ENCODE results near the gene HDC.

HDC gene

GRCh38 chr15:50218691-50219090 is 46.8 kb downstream of the HDC start:
- FAIRE-seq (no peak), DNase-seq (ENCODE audit: insufficient read length, low spot score) (no peak)
- TF ChIP-seq PAX5 (IDR thresholded peaks at IDR 0.05; ENCODE audit: insufficient read depth, low read length, severe bottlenecking): no peak
- no peak for TF ChIP-seq TAF1 (IDR thresholded peaks at IDR 0.05; ENCODE audit: low read depth, low read length)
- TF ChIP-seq POLR2A (IDR thresholded peaks at IDR 0.05; ENCODE audit: low read depth, low read length): no peak
- no peak for TF ChIP-seq POU2F2 (IDR thresholded peaks at IDR 0.05; ENCODE audit: low read depth, low read length)
- no peak for TF ChIP-seq SPI1 (IDR thresholded peaks at IDR 0.05; ENCODE audit: low read depth, low read length)
- no peak for TF ChIP-seq POLR2AphosphoS5 (IDR thresholded peaks at IDR 0.05; ENCODE audit: low read depth, low read length)

- no peak for TF ChIP-seq POU2F2 (IDR thresholded peaks at IDR 0.05; ENCODE audit: low read depth, low read length)
- no peak for TF ChIP-seq PAX5 (IDR thresholded peaks at IDR 0.05; ENCODE audit: insufficient read depth, low read length, severe bottlenecking)
- no peak for TF ChIP-seq POLR2A (IDR thresholded peaks at IDR 0.05; ENCODE audit: low read depth, low read length)
- TF ChIP-seq TAF1 (IDR thresholded peaks at IDR 0.05; ENCODE audit: low read depth, low read length): no peak
- DNase-seq (ENCODE audit: insufficient read length, low spot score) (no peak), FAIRE-seq (no peak)
Measured at GRCh38 chr15:50218291-50218690, 47.2 kb downstream of the HDC start.

- no peak for DNase-seq (ENCODE audit: insufficient read length, low spot score)
- no peak for TF ChIP-seq POLR2AphosphoS5 (IDR thresholded peaks at IDR 0.05; ENCODE audit: low read depth, low read length)
- no peak for TF ChIP-seq SPI1 (IDR thresholded peaks at IDR 0.05; ENCODE audit: low read depth, low read length)
- FAIRE-seq: no peak
Measured at GRCh38 chr15:50210462-50211157, 54.9 kb downstream of the HDC start.

- no peak for DNase-seq (ENCODE audit: insufficient read length, low spot score)
- no peak for TF ChIP-seq SPI1 (IDR thresholded peaks at IDR 0.05; ENCODE audit: low read depth, low read length)
- TF ChIP-seq POLR2AphosphoS5 (IDR thresholded peaks at IDR 0.05; ENCODE audit: low read depth, low read length): no peak
- no peak for TF ChIP-seq POLR2A (IDR thresholded peaks at IDR 0.05; ENCODE audit: low read depth, low read length)
- TF ChIP-seq TAF1 (IDR thresholded peaks at IDR 0.05; ENCODE audit: low read depth, low read length): no peak
- no peak for TF ChIP-seq PAX5 (IDR thresholded peaks at IDR 0.05; ENCODE audit: insufficient read depth, low read length, severe bottlenecking)
- no peak for TF ChIP-seq POU2F2 (IDR thresholded peaks at IDR 0.05; ENCODE audit: low read depth, low read length)
- FAIRE-seq: no peak
Measured at GRCh38 chr15:50209809-50210208, 55.7 kb downstream of the HDC start.

DNA sequence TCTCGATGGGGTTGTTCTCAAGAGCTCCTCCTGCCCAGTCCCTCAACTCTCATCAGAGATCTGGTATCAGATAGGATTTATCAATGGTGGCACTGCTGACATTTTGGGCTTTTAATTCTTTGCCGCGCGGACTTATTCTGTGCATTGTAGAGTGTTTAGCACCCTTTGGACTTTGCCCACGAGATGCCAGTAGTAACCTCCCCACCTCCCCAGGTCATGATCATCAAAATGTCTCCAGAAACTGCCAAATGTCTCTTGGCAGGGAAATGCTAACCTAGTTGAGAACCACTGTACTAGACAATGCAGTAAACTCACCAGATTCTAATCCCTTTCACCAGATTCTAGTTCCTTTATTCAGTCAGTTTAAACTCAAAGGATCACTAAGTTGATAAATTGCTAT is 59.5 kb downstream of the HDC start:
- no peak for DNase-seq (ENCODE audit: insufficient read length, low spot score)
- FAIRE-seq: no peak
- TF ChIP-seq PAX5 (IDR thresholded peaks at IDR 0.05; ENCODE audit: insufficient read depth, low read length, severe bottlenecking) (no peak), POLR2AphosphoS5 (IDR thresholded peaks at IDR 0.05; ENCODE audit: low read depth, low read length) (no peak), POLR2A (IDR thresholded peaks at IDR 0.05; ENCODE audit: low read depth, low read length) (no peak), TAF1 (IDR thresholded peaks at IDR 0.05; ENCODE audit: low read depth, low read length) (no peak), POU2F2 (IDR thresholded peaks at IDR 0.05; ENCODE audit: low read depth, low read length) (no peak), SPI1 (IDR thresholded peaks at IDR 0.05; ENCODE audit: low read depth, low read length) (no peak)

- TF ChIP-seq PAX5 (IDR thresholded peaks at IDR 0.05; ENCODE audit: insufficient read depth, low read length, severe bottlenecking) (no peak), POU2F2 (IDR thresholded peaks at IDR 0.05; ENCODE audit: low read depth, low read length) (no peak), POLR2AphosphoS5 (IDR thresholded peaks at IDR 0.05; ENCODE audit: low read depth, low read length) (no peak), POLR2A (IDR thresholded peaks at IDR 0.05; ENCODE audit: low read depth, low read length) (no peak), SPI1 (IDR thresholded peaks at IDR 0.05; ENCODE audit: low read depth, low read length) (no peak), TAF1 (IDR thresholded peaks at IDR 0.05; ENCODE audit: low read depth, low read length) (no peak)
- FAIRE-seq: no peak
- no peak for DNase-seq (ENCODE audit: insufficient read length, low spot score)
Measured at GRCh38 chr15:50202003-50202402, 63.5 kb downstream of the HDC start.

GRCh38 chr15:50192926-50193620 is 72.5 kb downstream of the HDC start:
- FAIRE-seq: no peak
- TF ChIP-seq PAX5 (IDR thresholded peaks at IDR 0.05; ENCODE audit: insufficient read depth, low read length, severe bottlenecking) (no peak), POLR2A (IDR thresholded peaks at IDR 0.05; ENCODE audit: low read depth, low read length) (no peak), POLR2AphosphoS5 (IDR thresholded peaks at IDR 0.05; ENCODE audit: low read depth, low read length) (no peak), TAF1 (IDR thresholded peaks at IDR 0.05; ENCODE audit: low read depth, low read length) (no peak)
- DNase-seq (ENCODE audit: insufficient read length, low spot score): no peak

DNA sequence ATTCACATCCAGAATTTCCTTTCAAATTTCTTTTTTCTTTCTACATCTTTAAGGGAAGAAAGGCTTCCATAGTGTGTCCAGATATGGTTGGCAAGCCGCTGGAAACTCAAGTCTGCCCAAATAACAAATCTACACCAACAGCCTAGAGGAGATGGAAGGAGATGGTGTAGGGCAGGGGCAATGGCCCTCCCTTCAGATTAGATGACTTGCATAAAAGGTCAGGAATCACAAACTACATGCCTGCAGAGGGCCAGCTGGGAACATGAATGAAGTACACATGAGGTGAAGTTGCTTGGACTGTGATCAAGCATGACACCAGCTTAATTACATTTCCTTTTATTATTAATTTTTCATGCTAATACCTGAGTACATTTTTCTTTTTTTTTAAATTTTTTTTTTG is 73.4 kb downstream of the HDC start:
- DNase-seq (ENCODE audit: insufficient read length, low spot score) (no peak), FAIRE-seq (no peak)
- no peak for TF ChIP-seq POU2F2 (IDR thresholded peaks at IDR 0.05; ENCODE audit: low read depth, low read length)
- no peak for TF ChIP-seq POLR2AphosphoS5 (IDR thresholded peaks at IDR 0.05; ENCODE audit: low read depth, low read length)
- TF ChIP-seq SPI1 (IDR thresholded peaks at IDR 0.05; ENCODE audit: low read depth, low read length): no peak
- TF ChIP-seq PAX5 (IDR thresholded peaks at IDR 0.05; ENCODE audit: insufficient read depth, low read length, severe bottlenecking): no peak
- TF ChIP-seq POLR2A (IDR thresholded peaks at IDR 0.05; ENCODE audit: low read depth, low read length): no peak
- TF ChIP-seq TAF1 (IDR thresholded peaks at IDR 0.05; ENCODE audit: low read depth, low read length): no peak

Data from GM12891 (cell line).